MM.1S (cell line): ENCODE results near the gene FAM3D.

ENCODE experiments used
- DNase-seq: peaks from one replicate; pipeline ENCODE4 v3.0.0-alpha.2; 2015
- H2AFZ ChIP-seq: fragments of 300-600 bp; sonication (generic); 2 replicates; pipeline ENCODE4 v1.6.0; 2016; ENCODE audit warnings: antibody characterized with exemption, low read length
- H3F3A ChIP-seq: fragments of 300-600 bp; sonication (generic); 2 replicates; pipeline ENCODE4 v1.6.1; 2016; ENCODE audit warnings: mild to moderate bottlenecking, antibody characterized with exemption, low read length, moderate library complexity, mixed read lengths; ENCODE audit not compliant: insufficient read depth
- H3K27ac ChIP-seq: fragments of 300-600 bp; sonication (generic); 2 replicates; pipeline ENCODE4 v1.5.1; 2016; ENCODE audit warnings: mild to moderate bottlenecking, low read length
- H3K27me3 ChIP-seq: fragments of 300-600 bp; sonication (generic); replicated peaks from 2 replicates; pipeline ENCODE4 v1.6.0; 2016; ENCODE audit warnings: low read length; ENCODE audit not compliant: insufficient read depth
- H3K36me3 ChIP-seq: fragments of 300-600 bp; sonication (generic); replicated peaks from 2 replicates; pipeline ENCODE4 v1.6.1; 2016; ENCODE audit warnings: mild to moderate bottlenecking, low read length, mixed read lengths; ENCODE audit not compliant: insufficient read depth
- H3K4me1 ChIP-seq: fragments of 300-600 bp; sonication (generic); 2 replicates; pipeline ENCODE4 v1.6.1; 2016; ENCODE audit warnings: low read length, mixed read lengths
- H3K4me2 ChIP-seq: fragments of 300-600 bp; sonication (generic); 2 replicates; pipeline ENCODE4 v1.6.0; 2016; ENCODE audit warnings: low read depth, low read length
- H3K4me3 ChIP-seq: fragments of 300-600 bp; sonication (generic); 2 replicates; pipeline ENCODE4 v1.5.1; 2016; ENCODE audit warnings: low read length, mixed read lengths
- H3K79me2 ChIP-seq: fragments of 300-600 bp; sonication (generic); 2 replicates; pipeline ENCODE4 v1.6.1; 2016; ENCODE audit warnings: mixed run types, low read length, mixed read lengths
- H3K9ac ChIP-seq: fragments of 300-600 bp; sonication (generic); 2 replicates; pipeline ENCODE4 v1.6.1; 2016; ENCODE audit warnings: low read length, mixed read lengths
- H3K9me2 ChIP-seq: fragments of 300-600 bp; sonication (generic); replicated peaks from 2 replicates; pipeline ENCODE4 v1.6.1; 2016; ENCODE audit warnings: mild to moderate bottlenecking, low read length, mixed read lengths; ENCODE audit not compliant: insufficient read depth
- H3K9me3 ChIP-seq: fragments of 300-600 bp; sonication (generic); replicated peaks from 2 replicates; pipeline ENCODE4 v1.6.1; 2016; ENCODE audit warnings: mild to moderate bottlenecking, low read length, mixed read lengths; ENCODE audit not compliant: insufficient read depth
- H4K20me1 ChIP-seq: fragments of 300-600 bp; sonication (generic); 2 replicates; pipeline ENCODE4 v1.6.1; 2016; ENCODE audit warnings: mild to moderate bottlenecking, low read length, moderate library complexity, mixed read lengths; ENCODE audit not compliant: insufficient read depth
- EZH2 ChIP-seq: fragments of 300-600 bp; sonication (generic); optimal IDR thresholded peaks from 2 replicates; pipeline ENCODE3; 2017; ENCODE audit warnings: low read depth, mild to moderate bottlenecking, antibody characterized with exemption, low read length, mixed read lengths
- EZH2phosphoT487 ChIP-seq: fragments of 300-600 bp; sonication (generic); IDR thresholded peaks from 2 replicates; pipeline ENCODE4 v1.6.1; 2018; ENCODE audit warnings: antibody characterized with exemption, low read length
- TF ChIP-seq, protein P1 (sequence below): fragments of 300-600 bp; sonication (generic); IDR thresholded peaks from 2 replicates; pipeline ENCODE4 v1.5.1; 2016; ENCODE audit warnings: antibody characterized with exemption, low read length, mixed read lengths

Gene FAM3D

DNA sequence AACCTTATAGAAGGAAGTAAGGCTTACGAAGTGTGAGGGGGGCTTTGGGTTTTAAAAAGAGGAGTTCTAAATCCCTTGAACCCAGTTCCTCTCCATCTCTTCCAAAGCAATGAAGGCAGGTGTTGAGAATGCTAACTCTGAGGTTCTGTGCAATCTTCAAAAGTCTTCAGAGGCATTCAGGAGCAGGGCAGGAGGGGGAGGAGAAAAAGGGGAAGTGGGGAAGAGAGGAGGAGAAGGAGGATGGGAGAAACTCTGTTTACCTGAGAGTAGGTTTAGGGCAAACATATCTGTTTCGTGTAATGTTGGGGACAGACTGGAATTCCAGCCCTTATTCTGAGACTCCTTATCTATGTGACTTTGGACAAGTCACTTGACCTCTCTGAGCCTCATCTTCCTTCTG, 36.9 kb downstream of the FAM3D start:
- H3K4me2 ChIP-seq = no peak overlapping the region
- no peak overlapping the region for H3K27ac ChIP-seq

DNA sequence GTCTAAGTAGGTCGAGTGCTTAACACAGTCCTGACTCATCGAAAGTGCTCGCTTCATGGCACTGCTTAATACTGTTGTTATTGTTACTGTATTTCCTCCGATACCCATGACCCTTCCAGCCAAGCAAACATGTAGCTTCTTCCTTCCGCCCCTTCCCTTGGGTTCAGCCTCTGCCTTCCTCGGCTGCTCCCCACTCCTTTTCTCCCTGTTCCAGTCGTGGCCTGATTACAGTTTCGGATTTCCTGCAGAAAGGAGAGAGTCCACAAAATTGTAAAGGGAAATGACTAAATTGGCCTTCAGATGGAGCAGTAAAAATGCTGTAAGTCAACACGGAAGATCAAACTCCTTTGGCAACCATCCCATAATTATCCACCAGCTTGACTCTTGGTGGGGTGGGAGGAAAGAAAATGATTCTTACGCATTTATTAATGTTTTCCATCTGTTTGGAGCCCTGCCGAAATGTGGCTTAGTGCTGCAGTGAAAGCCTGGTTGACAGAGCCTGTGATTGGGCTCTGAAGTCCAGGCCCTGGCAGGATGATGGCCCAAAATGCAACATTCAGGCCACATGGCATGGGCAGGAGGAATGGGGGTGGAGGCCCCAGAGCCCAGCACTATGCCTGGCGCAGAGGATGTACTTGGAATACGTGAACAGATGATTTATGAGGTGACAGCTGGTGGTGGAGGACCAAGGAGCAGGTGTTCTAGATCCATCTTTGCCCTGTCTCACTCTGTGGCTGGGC, 37.6 kb downstream of the FAM3D start:
- H3K4me1 ChIP-seq = no peaks in the 10 kb centered on the region
- H3K79me2 ChIP-seq = no peaks in the 10 kb centered on the region
- no peak overlapping the region for H3K4me3 ChIP-seq
- no peaks in the 10 kb centered on the region for H3K36me3 ChIP-seq
- no peak for TF ChIP-seq EZH2
- TF ChIP-seq, protein P1, sequence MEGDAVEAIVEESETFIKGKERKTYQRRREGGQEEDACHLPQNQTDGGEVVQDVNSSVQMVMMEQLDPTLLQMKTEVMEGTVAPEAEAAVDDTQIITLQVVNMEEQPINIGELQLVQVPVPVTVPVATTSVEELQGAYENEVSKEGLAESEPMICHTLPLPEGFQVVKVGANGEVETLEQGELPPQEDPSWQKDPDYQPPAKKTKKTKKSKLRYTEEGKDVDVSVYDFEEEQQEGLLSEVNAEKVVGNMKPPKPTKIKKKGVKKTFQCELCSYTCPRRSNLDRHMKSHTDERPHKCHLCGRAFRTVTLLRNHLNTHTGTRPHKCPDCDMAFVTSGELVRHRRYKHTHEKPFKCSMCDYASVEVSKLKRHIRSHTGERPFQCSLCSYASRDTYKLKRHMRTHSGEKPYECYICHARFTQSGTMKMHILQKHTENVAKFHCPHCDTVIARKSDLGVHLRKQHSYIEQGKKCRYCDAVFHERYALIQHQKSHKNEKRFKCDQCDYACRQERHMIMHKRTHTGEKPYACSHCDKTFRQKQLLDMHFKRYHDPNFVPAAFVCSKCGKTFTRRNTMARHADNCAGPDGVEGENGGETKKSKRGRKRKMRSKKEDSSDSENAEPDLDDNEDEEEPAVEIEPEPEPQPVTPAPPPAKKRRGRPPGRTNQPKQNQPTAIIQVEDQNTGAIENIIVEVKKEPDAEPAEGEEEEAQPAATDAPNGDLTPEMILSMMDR = no peak
- H4K20me1 ChIP-seq = no peaks in the 10 kb centered on the region
- H3K27ac ChIP-seq = no peak overlapping the region
- no peak overlapping the region for H3K9ac ChIP-seq
- H3K4me2 ChIP-seq = no peak overlapping the region
- no peak overlapping the region for H2AFZ ChIP-seq
- H3K27me3 ChIP-seq = no peaks in the 10 kb centered on the region
- H3F3A ChIP-seq = no peaks in the 10 kb centered on the region
- H3K9me3 ChIP-seq = no peaks in the 10 kb centered on the region
- DNase-seq = no peak
- no peaks in the 10 kb centered on the region for H3K9me2 ChIP-seq

More for the DNA sequence above, 36.9 kb downstream of the FAM3D start:
- Histone ChIP-seq H4K20me1 (no peaks in the 10 kb centered on the region), H3F3A (no peaks in the 10 kb centered on the region), H3K79me2 (no peaks in the 10 kb centered on the region), H3K9ac (no peak overlapping the region), H3K27me3 (no peaks in the 10 kb centered on the region), H3K9me2 (no peaks in the 10 kb centered on the region), H3K9me3 (no peaks in the 10 kb centered on the region), H3K36me3 (no peaks in the 10 kb centered on the region), H3K4me1 (no peaks in the 10 kb centered on the region), H2AFZ (no peak overlapping the region), H3K4me3 (no peak overlapping the region)
- TF ChIP-seq, protein P1 = no peak
- no peak for TF ChIP-seq EZH2
- TF ChIP-seq EZH2phosphoT487 = no peak
- no peak for DNase-seq

DNA sequence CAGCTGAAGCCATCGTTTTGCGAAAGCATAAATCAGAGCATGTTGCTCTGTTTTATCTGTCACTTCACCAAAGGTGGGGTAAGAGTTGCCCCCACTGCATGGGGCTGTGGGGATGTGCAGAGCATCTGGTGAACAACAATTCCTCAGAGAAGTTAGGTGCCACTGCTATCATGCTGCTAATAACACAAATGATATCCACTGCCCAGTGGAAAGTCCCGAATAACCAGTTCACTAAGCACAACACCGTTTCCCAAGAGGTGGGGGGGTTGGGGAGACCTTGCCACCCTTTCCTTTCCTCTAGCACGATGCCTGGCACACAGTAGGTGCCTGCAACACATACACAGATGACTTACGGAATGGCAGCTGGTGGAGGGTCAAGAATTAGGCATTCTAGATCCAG, 38.6 kb downstream of the FAM3D start:
- Histone ChIP-seq H4K20me1 (no peaks in the 10 kb centered on the region), H3F3A (no peaks in the 10 kb centered on the region), H3K79me2 (no peaks in the 10 kb centered on the region), H3K4me2 (no peak overlapping the region), H3K36me3 (no peaks in the 10 kb centered on the region), H3K27ac (no peak overlapping the region), H3K9ac (no peak overlapping the region), H3K4me1 (no peaks in the 10 kb centered on the region), H3K27me3 (no peaks in the 10 kb centered on the region), H2AFZ (no peak overlapping the region), H3K9me2 (no peaks in the 10 kb centered on the region), H3K4me3 (no peak overlapping the region), H3K9me3 (no peaks in the 10 kb centered on the region)
- TF ChIP-seq, protein P1 = no peak
- no peak for TF ChIP-seq EZH2
- no peak for DNase-seq
